H9 (cell line): ENCODE data around the gene DPP8. TPM values are rescaled to one million over a fixed set of nuclear protein-coding genes. Genes with fewer than 3 reads are reported as not detected.
A peak's percentile ranks its signal among the peaks of the same experiment; 100 is the strongest.

Experiments
- DNase-seq: peaks from one replicate; pipeline ENCODE4 v3.0.0-alpha.2; 2017
- H2AFZ ChIP-seq: one replicate; pipeline ENCODE4 v1.6.1; 2013; ENCODE audit warnings: mild to moderate bottlenecking, low read length, control low read depth, moderate library complexity
- H2AK5ac ChIP-seq: 2 replicates; pipeline ENCODE4 v1.6.1; 2013; ENCODE audit warnings: low read length, control low read depth, mixed read lengths; ENCODE audit not compliant: insufficient read length
- H2BK120ac ChIP-seq: one replicate; pipeline ENCODE4 v1.6.1; 2013; ENCODE audit warnings: low read depth, mild to moderate bottlenecking, low read length, control low read depth, inconsistent platforms; ENCODE audit not compliant: poor library complexity, severe bottlenecking
- H2BK12ac ChIP-seq: 2 replicates; pipeline ENCODE4 v1.6.1; 2013; ENCODE audit warnings: low read length, control low read depth, mixed read lengths, low read depth; ENCODE audit not compliant: insufficient read length
- H2BK15ac ChIP-seq: 2 replicates; pipeline ENCODE4 v1.6.1; 2013; ENCODE audit warnings: low read depth, low read length, control low read depth
- H2BK20ac ChIP-seq: one replicate; pipeline ENCODE4 v1.6.1; 2013; ENCODE audit warnings: low read depth, mild to moderate bottlenecking, low read length, control low read depth, inconsistent platforms; ENCODE audit not compliant: poor library complexity, severe bottlenecking
- H2BK5ac ChIP-seq: 2 replicates; pipeline ENCODE4 v1.6.1; 2013; ENCODE audit warnings: low read length, control low read depth, mixed read lengths; ENCODE audit not compliant: insufficient read length
- H3K14ac ChIP-seq: 2 replicates; pipeline ENCODE4 v1.6.1; 2013; ENCODE audit warnings: low read length, control low read depth; ENCODE audit not compliant: insufficient read depth
- H3K18ac ChIP-seq: 2 replicates; pipeline ENCODE4 v1.6.1; 2013; ENCODE audit warnings: low read depth, mild to moderate bottlenecking, mixed read lengths, low read length, control low read depth; ENCODE audit not compliant: insufficient read length
- H3K23ac ChIP-seq: 2 replicates; pipeline ENCODE4 v1.6.1; 2013; ENCODE audit warnings: low read length, control low read depth, mixed read lengths, low read depth; ENCODE audit not compliant: insufficient read length
- H3K23me2 ChIP-seq: 2 replicates; pipeline ENCODE4 v1.6.1; 2013; ENCODE audit warnings: low read depth, mild to moderate bottlenecking, mixed read lengths, low read length, control low read depth; ENCODE audit not compliant: insufficient read length, poor library complexity, severe bottlenecking
- H3K27ac ChIP-seq: 2 replicates; pipeline ENCODE4 v1.5.1; 2013; ENCODE audit warnings: low read length, control low read depth, mixed read lengths, low read depth; ENCODE audit not compliant: insufficient read length
- H3K27me3 ChIP-seq: 2 replicates; pipeline ENCODE4 v1.6.1; 2013; ENCODE audit warnings: low read length, control low read depth, inconsistent platforms; ENCODE audit not compliant: insufficient read depth
- H3K4ac ChIP-seq: 2 replicates; pipeline ENCODE4 v1.6.1; 2013; ENCODE audit warnings: low read depth, mild to moderate bottlenecking, control low read depth, inconsistent platforms, low read length, moderate library complexity
- H3K4me1 ChIP-seq: 2 replicates; pipeline ENCODE4 v1.6.1; 2013; ENCODE audit warnings: low read length, control low read depth, inconsistent platforms; ENCODE audit not compliant: insufficient read depth
- H3K4me2 ChIP-seq: 2 replicates; pipeline ENCODE4 v1.6.1; 2013; ENCODE audit warnings: low read length, control low read depth, mixed read lengths; ENCODE audit not compliant: insufficient read length, insufficient read depth
- H3K56ac ChIP-seq: 2 replicates; pipeline ENCODE4 v1.6.1; 2013; ENCODE audit warnings: low read depth, mild to moderate bottlenecking, mixed read lengths, low read length, control low read depth; ENCODE audit not compliant: insufficient read length
- H3K79me1 ChIP-seq: 2 replicates; pipeline ENCODE4 v1.6.1; 2013; ENCODE audit warnings: low read depth, mild to moderate bottlenecking, moderate library complexity, low read length, control low read depth, inconsistent platforms; ENCODE audit not compliant: insufficient read depth, poor library complexity, severe bottlenecking
- H3K79me2 ChIP-seq: 2 replicates; pipeline ENCODE4 v1.6.1; 2013; ENCODE audit warnings: low read length, control low read depth, inconsistent platforms; ENCODE audit not compliant: insufficient read depth
- H3K9ac ChIP-seq: 2 replicates; pipeline ENCODE4 v1.6.1; 2013; ENCODE audit warnings: low read length, control low read depth, mixed read lengths; ENCODE audit not compliant: insufficient read length; ENCODE audit errors: extremely low read depth
- H3K9me3 ChIP-seq: one replicate; pipeline ENCODE4 v1.6.1; 2013; ENCODE audit warnings: low read depth, low read length, inconsistent platforms; ENCODE audit not compliant: control insufficient read depth
- H3T11ph ChIP-seq: one replicate; pipeline ENCODE4 v1.6.1; 2013; ENCODE audit warnings: mild to moderate bottlenecking, low read length, control low read depth, inconsistent platforms
- H4K20me1 ChIP-seq: one replicate; pipeline ENCODE4 v1.6.1; 2013; ENCODE audit not compliant: control insufficient read depth, insufficient read length, insufficient read depth
- H4K5ac ChIP-seq: 2 replicates; pipeline ENCODE4 v1.6.1; 2013; ENCODE audit warnings: low read depth, mild to moderate bottlenecking, mixed read lengths, low read length, control low read depth; ENCODE audit not compliant: insufficient read length
- H4K8ac ChIP-seq: replicated peaks from 2 replicates; pipeline ENCODE4 v1.6.1; 2013; ENCODE audit warnings: low read length, control low read depth, mixed read lengths, low read depth; ENCODE audit not compliant: insufficient read length
- H4K91ac ChIP-seq: 2 replicates; pipeline ENCODE4 v1.6.1; 2013; ENCODE audit warnings: low read depth, mild to moderate bottlenecking, moderate library complexity, mixed read lengths, low read length, control low read depth; ENCODE audit not compliant: insufficient read length
- H3K27ac Mint-ChIP-seq, 3 experiments: 2 replicates in 2 of 3; 3 replicates in 1 of 3; pipeline ENCODE4 v1.8.0; 2020 to 2021; ENCODE audit warnings: mixed read lengths in 3 of 3, mild to moderate bottlenecking in 1 of 3, moderate library complexity in 1 of 3
- H3K27me3 Mint-ChIP-seq: 2 replicates; pipeline ENCODE4 v1.8.0; 2021; ENCODE audit warnings: low read depth, mild to moderate bottlenecking, moderate library complexity, mixed read lengths
- H3K36me3 Mint-ChIP-seq, 3 experiments: 2 replicates in 2 of 3; 3 replicates in 1 of 3; pipeline ENCODE4 v1.8.0; 2020 to 2021; ENCODE audit warnings: low read depth in 3 of 3, mixed read lengths in 3 of 3; ENCODE audit not compliant: insufficient read depth in 1 of 3
- H3K4me1 Mint-ChIP-seq, 2 experiments: 2 replicates each; pipeline ENCODE4 v1.8.0; 2020; ENCODE audit warnings: mixed read lengths in 2 of 2
- H3K4me3 Mint-ChIP-seq, 2 experiments: 2 replicates in 1 of 2; 3 replicates in 1 of 2; pipeline ENCODE4 v1.8.0; 2020 to 2021; ENCODE audit warnings: mild to moderate bottlenecking in 2 of 2, mixed read lengths in 2 of 2, moderate library complexity in 1 of 2
- H3K9me3 Mint-ChIP-seq, 2 experiments: 2 replicates in 1 of 2; 3 replicates in 1 of 2; pipeline ENCODE4 v1.8.0; 2020; ENCODE audit warnings: mild to moderate bottlenecking in 2 of 2, mixed read lengths in 2 of 2, moderate library complexity in 1 of 2
- CTCF ChIP-seq: fragments of 200-600 bp; sonication (generic); conservative IDR thresholded peaks from 3 replicates; pipeline ENCODE4 v1.8.0; 2021; ENCODE audit warnings: antibody characterized with exemption, mild to moderate bottlenecking
- WGBS: extraction: QIAGEN DNeasy Blood & Tissue Kit; methylation state at CpG from one replicate; pipeline ENCODE4 v1.1.7; 2013; ENCODE audit warnings: missing lambda C conversion rate, low lambda C conversion rate, mixed read lengths; ENCODE audit not compliant: insufficient read length; ENCODE audit errors: extremely low coverage; 5-methylcytosine and 5-hydroxymethylcytosine counted together
- total RNA-seq: library from RNA; stranded (reverse); gene quantifications from 2 replicates; pipeline ENCODE4 v1.2.1, GENCODE V29; 2021

The DPP8 gene
- total RNA-seq, 1 experiment from 2014 or later: 26.6 TPM

- no peak overlapping the region for H2BK120ac ChIP-seq
- 0 out of 2 replicates have a peak, but pooled peaks cover 3% of the 10 kb centered on the region for H3K27me3 ChIP-seq
- no peak overlapping the region for H3K23ac ChIP-seq
- no peak overlapping the region for H2BK20ac ChIP-seq
- Mint-ChIP-seq H3K4me3 (peak overlapping the region; percentile 91 to 92), H3K27me3 (peaks cover 17% of the 10 kb centered on the region), H3K9me3 (peaks cover 0 to 2% of the 10 kb centered on the region in 2 experiments; a peak in 2 of 5 replicates), H3K36me3 (peaks cover 0 to 9% (median 3%) of the 10 kb centered on the region in 3 experiments; a peak in 4 of 7 replicates), H3K4me1 (peaks cover 38 to 55% of the 10 kb centered on the region in 2 experiments), H3K27ac (no peak overlapping the region)
- no peak overlapping the region for H3K18ac ChIP-seq
- peaks cover 5% of the 10 kb centered on the region; the same call in 1 of the 2 replicates for H3K4me1 ChIP-seq
- no peaks in the 10 kb centered on the region for H3K79me1 ChIP-seq
- H4K91ac ChIP-seq: no peak overlapping the region
- no peak overlapping the region for H3K9ac ChIP-seq
- peak overlapping the region; percentile 77 for H3K4me2 ChIP-seq
- H2AK5ac ChIP-seq: no peak overlapping the region
- no CpG with 5 or more reads among the region's 9 CpGs for WGBS
- no peaks in the 10 kb centered on the region for H3K9me3 ChIP-seq
- H3K23me2 ChIP-seq: peaks cover 19% of the 10 kb centered on the region
- no peak overlapping the region for H2BK5ac ChIP-seq
- H2AFZ ChIP-seq: no peak overlapping the region
- H4K20me1 ChIP-seq: no peaks in the 10 kb centered on the region
- no peak overlapping the region for H3K14ac ChIP-seq
- no peak for TF ChIP-seq CTCF
- no peak overlapping the region for H3T11ph ChIP-seq
- H3K27ac ChIP-seq: no peak overlapping the region
- H4K5ac ChIP-seq: no peak overlapping the region
- H3K4ac ChIP-seq: no peak overlapping the region
- H4K8ac ChIP-seq: no peak overlapping the region
- no peak overlapping the region for H2BK12ac ChIP-seq
- no peak for DNase-seq
- no peak overlapping the region for H2BK15ac ChIP-seq
- H3K56ac ChIP-seq: no peak overlapping the region
- no peaks in the 10 kb centered on the region for H3K79me2 ChIP-seq
These were observed 93.4 kb downstream of the DPP8 start for GRCh38 chr15:65423976-65424679.
